AG10803 (cell line): Measurements from ENCODE around the gene TRPM3.
A peak's percentile ranks its signal among the peaks of the same experiment; 100 is the strongest.
"Not testable (repeated sequence)": the region's sequence is repeated elsewhere in the genome, so short reads cannot be mapped to it uniquely, and the experiment has no call there.

Source experiments
- DNase-seq: peaks from one replicate; pipeline ENCODE4 v3.0.0; 2010; ENCODE audit warnings: low read depth
- H3K4me3 ChIP-seq: 2 replicates; pipeline ENCODE4 v1.5.1; 2011; ENCODE audit warnings: mild to moderate bottlenecking, low read length, control low read depth
- TF ChIP-seq, protein P1 (sequence below): conservative IDR thresholded peaks from 2 replicates; pipeline ENCODE4 v1.5.1; 2011; ENCODE audit warnings: mild to moderate bottlenecking, low read length, control low read depth, inconsistent platforms

Gene TRPM3

DNA sequence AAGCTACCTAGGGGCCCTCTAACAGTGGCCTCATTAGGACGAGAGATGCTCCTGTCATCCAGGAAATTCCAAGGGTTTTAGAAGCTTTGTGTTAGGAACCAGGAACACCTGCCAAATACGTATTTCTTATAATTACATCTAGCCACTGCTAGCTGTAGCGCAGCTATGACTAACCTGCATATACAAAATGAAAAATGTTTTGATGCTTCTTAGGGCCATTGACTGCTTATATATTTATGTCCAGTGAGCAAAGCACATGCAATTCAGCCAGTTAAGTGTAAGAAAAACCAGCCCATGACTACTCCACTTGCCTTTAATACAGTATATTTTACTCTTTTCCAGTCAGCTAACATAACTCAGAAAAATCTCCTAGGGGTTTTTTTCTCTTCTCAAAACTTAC is 143.3 kb downstream of the TRPM3 start:
- TF ChIP-seq, protein P1, sequence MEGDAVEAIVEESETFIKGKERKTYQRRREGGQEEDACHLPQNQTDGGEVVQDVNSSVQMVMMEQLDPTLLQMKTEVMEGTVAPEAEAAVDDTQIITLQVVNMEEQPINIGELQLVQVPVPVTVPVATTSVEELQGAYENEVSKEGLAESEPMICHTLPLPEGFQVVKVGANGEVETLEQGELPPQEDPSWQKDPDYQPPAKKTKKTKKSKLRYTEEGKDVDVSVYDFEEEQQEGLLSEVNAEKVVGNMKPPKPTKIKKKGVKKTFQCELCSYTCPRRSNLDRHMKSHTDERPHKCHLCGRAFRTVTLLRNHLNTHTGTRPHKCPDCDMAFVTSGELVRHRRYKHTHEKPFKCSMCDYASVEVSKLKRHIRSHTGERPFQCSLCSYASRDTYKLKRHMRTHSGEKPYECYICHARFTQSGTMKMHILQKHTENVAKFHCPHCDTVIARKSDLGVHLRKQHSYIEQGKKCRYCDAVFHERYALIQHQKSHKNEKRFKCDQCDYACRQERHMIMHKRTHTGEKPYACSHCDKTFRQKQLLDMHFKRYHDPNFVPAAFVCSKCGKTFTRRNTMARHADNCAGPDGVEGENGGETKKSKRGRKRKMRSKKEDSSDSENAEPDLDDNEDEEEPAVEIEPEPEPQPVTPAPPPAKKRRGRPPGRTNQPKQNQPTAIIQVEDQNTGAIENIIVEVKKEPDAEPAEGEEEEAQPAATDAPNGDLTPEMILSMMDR = no peak
- H3K4me3 ChIP-seq = no peak overlapping the region
- no peak for DNase-seq

DNA sequence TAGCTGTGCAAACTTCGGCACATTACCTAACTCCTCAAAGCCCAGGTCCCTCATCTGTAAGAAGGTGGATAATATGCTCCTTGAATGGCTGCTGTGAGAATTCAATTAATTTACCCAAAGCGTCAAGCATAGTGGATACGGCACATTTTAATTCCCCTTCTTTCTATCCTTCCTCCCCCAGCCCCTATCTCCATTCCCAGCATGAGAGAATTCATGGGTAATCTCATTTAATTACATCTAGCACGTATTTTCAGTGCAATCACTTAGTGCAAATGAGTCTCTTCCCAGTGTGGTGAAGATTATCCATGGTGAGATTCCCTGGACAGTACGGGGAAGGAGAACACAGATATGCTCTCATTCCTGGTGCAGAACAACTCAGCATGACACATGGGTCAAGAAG is 145.6 kb downstream of the TRPM3 start:
- no peak overlapping the region for H3K4me3 ChIP-seq
- TF ChIP-seq, protein P1 = no peak
- no peak for DNase-seq

DNA sequence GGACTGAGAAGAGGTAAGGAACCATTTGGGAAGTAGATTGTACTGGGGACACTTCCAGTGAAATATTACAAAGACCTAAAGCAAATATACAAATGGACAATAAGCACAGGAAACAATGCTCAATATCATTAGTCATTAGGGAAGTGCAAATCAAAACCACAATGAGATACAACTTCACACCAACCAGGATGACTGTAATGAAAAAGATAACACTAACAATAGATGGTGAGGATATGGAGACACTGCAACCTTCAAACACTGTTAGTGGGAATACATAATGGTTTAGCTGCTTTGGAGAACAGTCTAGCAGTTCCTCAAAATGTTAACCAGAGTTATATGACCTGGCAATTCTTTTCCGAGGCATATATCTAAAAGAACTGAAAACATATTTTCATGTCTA is 149.7 kb downstream of the TRPM3 start:
- DNase-seq = no peak
- H3K4me3 ChIP-seq = no peak overlapping the region
- TF ChIP-seq, protein P1 = no peak

DNA sequence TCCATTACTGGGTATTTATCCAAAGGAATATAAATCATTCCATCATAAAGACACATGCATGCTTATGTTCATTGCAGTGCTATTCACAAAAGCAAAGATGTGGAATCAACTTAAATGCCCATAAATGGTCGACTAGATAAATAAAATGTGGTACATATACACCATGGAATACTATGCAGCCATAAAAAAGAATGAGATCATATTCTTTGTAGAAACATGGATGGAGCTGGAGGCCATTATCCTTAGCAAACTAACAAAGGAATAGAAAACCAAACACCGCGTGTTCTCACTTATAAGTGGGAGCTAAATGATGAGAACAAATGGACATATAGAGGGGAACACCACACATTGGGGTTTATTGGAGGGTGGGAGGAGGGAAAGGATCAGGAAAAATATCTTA is 155.0 kb downstream of the TRPM3 start:
- not testable (repeated sequence) for DNase-seq, H3K4me3 ChIP-seq

DNA sequence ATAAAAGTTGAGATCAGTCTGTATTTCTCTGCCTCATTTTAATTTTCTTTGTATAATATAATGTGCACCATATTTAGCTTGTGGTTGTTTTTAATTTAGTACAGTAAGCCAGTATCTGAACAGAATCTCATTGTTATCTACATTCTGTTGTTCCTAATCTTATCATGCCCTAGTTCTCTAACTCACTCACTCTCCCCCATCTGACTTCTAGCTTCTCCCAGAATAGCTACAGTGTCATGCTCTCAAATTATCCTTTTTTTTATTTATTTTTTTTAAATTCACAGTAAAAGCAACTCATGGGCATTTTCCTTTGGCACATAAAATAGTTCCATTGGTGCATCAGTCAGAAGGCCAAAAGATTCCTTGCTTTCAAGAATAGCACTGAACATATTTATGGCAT is 156.6 kb downstream of the TRPM3 start:
- no peak for DNase-seq
- H3K4me3 ChIP-seq = no peak overlapping the region
- TF ChIP-seq, protein P1 = no peak

DNA sequence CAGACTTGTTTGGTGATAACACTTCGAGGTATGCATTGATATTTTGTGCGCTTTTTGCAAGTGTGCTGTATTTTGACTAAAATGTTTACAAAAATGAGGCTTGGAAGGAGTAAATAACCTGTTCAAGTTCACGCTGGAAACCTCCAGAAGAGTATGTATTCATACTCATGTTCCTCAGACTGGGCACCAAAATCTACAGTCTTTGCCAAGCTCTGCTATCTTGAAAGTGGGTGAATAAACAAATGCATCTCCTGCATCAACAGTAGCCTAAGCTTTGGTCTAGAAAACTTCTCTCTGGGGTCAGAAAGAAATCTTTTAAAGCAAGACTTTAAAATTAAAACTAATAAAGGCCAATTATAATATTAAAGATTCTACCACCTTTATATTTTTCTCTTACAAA is 157.9 kb downstream of the TRPM3 start:
- TF ChIP-seq, protein P1 = no peak
- H3K4me3 ChIP-seq = no peak overlapping the region
- no peak for DNase-seq

DNA sequence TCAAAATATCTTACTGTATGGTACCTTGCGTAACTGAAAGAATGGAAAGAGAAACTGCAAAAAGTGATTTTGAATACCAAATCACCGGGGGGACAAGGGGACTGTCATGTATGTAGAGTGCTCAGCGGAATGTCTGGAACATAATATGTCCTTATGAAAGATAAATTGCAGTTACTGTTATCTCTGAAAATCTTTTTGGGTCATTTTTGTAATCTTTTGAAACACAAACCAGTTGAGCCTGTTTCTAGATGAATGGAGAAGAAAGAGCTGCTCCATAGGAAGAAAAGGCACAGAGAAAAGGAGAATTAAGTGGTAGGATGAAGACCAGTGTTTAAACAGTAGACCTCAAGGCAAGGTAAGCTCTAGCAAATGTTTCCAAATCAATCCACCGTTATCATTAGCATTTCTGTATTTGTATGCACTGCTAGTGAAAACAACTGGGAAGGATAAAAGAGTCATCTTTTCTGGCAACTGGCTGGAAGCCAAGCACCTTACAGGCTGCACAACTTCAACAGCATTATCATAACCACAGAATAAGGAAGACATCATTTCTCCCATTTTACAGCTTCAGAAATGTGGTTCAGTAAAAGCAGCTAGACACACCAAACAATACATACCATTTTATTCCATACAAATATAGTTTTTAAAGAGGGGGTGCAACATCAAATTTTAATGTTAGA is 158.5 kb downstream of the TRPM3 start:
- TF ChIP-seq, protein P1 = no peak
- DNase-seq = peak; percentile 21
- H3K4me3 ChIP-seq = no peak overlapping the region

DNA sequence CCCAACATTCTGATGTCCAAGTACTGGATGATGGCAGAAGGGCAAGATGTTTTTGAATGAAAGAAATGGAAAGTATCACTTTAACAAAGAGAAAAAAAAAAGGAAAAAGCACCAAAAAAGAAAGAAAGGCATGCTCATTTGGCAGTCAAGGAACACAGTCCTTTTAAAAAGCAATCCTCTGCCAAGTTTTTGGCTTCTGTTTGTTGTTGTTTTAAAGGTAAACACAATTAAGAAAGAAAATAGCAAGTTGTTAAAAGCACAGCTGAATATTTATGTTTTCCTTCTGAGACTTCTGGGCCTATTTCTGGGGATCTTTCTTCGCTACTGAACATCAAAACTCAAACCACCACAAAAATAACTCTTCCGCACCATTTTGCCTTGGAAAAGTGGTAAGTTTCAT is 162.1 kb downstream of the TRPM3 start:
- TF ChIP-seq, protein P1 = no peak
- H3K4me3 ChIP-seq = no peak overlapping the region
- no peak for DNase-seq
